ENCODE data around the gene PDP2.

GRCh38 chr16:66908116-66908515 is 27.8 kb downstream of the PDP2 start:
- TF ChIP-seq CTCF (conservative IDR thresholded peaks at IDR 0.05; ENCODE audit: low read depth, low read length), result no peak
- no peak for TF ChIP-seq EZH2 (IDR thresholded peaks at IDR 0.05; ENCODE audit: borderline replicate concordance, low read depth, low read length, poor library complexity, severe bottlenecking)
